ENCODE measurements around the gene DEK.
"Not testable (repeated sequence)": the region's sequence is repeated elsewhere in the genome, so short reads cannot be mapped to it uniquely, and the experiment has no call there.

DEK gene

DNA sequence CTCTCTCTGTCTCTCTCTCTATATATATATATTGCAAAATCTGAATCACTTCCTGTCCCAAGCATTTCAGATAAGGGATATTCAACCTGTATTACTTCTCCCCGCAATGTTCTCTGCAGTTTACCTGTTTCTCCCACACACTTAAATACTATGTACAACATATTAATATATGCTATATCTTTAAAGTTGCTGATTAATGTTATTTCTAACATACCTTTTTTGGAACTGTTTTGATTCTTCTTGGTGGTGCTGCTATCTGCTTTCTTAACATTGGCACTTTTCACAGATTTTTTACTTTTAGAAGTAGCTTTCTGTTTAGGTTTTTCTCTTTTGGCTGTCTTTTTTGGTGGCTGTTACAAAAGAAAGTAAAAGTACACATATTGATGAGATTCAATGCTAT is 27.2 kb downstream of the DEK start:
- DNase-seq = no peak

DNA sequence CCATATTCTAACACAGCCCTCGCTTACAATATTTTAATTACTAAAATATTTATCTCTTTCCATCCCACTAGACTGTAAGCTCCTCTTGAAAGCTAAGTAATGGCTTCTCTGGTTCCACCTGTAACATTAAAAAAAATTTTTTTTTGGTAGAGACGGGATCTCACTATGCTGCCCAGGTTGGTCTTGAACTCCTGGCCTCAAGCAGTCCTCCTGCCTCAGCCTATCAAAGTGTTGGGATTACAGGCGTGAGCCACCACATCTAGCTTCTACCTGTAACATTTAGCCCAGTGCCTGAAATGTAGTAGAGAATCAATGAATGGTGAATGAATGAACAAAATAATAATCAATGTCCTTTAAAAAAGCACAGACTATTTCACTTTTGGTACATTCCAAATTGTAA is 28.8 kb downstream of the DEK start:
- DNase-seq = no peak

DNA sequence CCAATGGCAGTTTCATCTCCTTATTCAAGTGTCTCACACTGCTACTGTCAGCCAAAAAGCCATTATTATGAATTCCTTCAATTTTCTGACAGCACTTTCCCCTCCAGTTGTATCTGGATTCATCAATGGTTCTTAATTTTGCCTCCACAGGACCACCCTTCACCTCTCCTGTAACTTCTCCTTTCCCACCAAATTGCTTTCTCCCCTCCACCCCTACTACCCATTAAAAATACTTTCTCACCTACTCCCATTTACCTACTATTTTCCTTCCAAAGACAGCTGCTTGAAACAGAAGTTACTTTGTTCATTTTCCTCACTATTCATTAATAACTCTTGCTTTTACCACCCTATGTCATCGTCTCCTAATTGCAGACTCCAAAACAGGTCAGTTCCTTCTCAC is 29.8 kb downstream of the DEK start:
- DNase-seq = no peak

GRCh38 chr6:18233770-18234169 is 30.6 kb downstream of the DEK start:
- not testable (repeated sequence) for DNase-seq

GRCh38 chr6:18231856-18232255 is 32.5 kb downstream of the DEK start:
- not testable (repeated sequence) for DNase-seq

- not testable (repeated sequence) for DNase-seq
Observed at GRCh38 chr6:18228590-18228989, 35.7 kb downstream of the DEK start.

DNA sequence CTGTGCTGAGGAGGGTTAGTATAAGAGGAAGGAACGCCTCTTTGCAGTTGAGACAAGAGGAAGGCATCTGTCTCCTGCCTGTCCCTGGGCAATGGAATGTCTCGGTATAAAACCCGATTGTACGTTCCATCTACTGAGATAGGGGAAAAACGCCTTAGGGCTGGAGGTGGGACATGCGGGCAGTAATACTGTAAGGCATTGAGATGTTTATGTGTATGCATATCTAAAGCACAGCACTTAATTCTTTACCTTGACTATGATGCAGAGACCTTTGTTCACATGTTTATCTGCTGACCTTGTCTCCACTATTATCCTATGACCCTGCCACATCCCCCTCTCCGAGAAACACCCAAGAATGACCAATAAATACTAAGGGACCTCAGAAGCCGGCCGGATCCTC is 37.2 kb downstream of the DEK start:
- not testable (repeated sequence) for DNase-seq

DNA sequence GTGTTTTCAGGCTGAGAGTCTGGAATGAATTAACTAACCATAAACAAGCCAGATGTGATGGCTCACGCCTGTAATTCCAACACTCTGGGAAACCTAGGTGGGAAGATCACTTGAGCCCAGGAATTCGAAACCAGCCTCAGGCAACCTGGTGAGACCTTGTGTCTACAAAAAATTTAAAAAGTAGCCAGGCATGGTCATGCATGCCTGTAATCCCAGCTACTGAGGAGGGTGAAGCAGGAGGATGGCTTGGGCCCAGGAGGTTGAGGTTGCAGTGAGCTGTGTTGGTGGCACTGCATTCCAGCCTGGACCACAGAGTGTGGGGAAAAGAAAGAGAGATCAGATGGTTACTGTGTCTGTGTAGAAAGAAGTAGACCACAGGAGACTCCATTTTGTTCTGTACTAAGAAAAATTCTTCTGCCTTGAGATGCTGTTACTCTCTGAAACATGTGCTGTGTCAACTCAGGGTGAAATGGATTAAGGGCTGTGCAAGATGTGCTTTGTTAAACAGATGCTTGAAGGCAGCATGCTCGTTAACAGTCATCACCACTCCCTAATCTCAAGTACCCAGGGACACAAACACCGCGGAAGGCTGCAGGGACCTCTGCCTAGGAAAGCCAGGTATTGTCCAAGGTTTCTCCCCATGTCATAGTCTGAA is 37.8 kb downstream of the DEK start:
- not testable (repeated sequence) for DNase-seq

- DNase-seq = no peak
Observed at GRCh38 chr6:18221288-18221615, 43.1 kb downstream of the DEK start.

DNA sequence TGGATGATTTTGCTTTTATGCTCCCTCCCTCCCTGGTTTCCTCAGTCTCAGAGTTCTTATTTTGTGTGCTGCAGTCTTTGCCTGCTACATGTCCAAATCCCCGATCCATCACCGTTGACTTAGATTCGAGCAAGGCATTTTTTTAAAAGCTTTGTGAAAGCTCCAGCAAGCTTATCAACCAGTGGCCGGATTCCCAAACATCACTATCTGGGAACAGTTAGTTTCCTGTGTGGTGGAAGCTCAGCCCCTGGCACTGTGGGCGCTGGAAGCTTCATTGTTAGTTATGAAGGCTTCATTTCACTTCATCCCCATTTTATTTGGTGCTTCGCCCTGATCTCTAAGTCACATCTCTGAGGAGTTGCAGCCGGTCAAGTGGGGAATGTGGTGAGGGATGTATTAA is 44.7 kb downstream of the DEK start:
- no peak for DNase-seq

DNA sequence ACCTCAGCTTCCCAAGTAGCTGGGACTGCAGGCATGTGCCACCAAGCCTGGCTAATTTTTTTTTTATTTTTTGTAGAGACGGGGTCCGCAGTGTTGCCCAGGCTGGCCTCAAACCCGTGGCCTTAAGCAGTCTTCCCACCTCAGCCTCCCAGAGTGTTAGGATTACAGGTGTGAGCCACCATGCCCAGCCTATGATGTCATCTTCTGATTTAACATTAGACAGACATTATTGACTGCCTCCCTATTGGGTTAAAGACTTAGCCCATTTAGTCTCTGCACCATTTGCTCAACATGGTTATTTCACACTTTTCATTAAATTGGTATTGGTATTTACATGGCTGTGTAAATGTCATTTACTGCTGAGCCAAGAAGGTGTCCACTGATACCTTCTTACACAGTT is 46.1 kb downstream of the DEK start:
- no peak for DNase-seq

GRCh38 chr6:18216411-18216810 is 47.9 kb downstream of the DEK start:
- no peak for DNase-seq

DNA sequence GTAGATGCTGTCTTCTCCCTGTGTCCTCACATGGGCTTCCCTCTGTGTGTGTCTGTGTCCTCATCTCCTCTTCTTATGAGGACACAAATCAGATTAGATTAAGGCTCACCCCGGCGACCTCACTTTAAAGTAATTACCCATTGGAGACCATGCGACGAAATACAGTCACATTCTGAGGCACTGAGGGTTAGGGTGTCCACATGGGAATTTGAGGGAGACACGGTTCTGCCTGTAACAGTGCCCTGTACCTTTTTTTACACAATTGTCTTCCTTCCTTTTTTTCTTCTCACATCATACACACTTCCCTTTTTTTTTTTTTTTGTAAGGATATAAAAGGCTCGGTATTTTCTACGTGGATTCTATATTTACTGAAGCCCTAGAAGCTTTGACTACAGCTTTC is 48.9 kb downstream of the DEK start:
- no peak for DNase-seq

GRCh38 chr6:18214003-18214402 is 50.3 kb downstream of the DEK start:
- DNase-seq = no peak

- DNase-seq = no peak
Observed at GRCh38 chr6:18213439-18213838, 50.9 kb downstream of the DEK start.

DNA sequence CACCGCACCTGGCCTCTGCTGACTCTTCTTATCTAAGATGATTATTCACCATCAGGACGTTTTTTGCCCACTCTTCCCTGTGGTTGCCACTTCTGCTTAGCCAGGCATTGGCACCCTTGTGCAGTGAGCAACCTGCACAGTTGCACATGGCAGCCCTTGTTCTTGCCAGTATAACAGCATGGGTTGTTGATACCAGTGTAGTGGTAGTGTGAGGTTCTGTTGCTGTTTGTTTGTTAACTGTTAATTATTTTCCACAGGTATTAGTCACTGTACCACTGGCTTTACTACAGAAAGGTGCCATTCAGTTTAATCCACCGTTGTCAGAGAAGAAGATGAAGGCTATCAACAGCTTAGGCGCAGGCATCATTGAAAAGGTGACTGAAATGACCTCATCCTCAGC is 52.1 kb downstream of the DEK start:
- no peak for DNase-seq

- no peak for DNase-seq
Observed at GRCh38 chr6:18211338-18211737, 53.0 kb downstream of the DEK start.

DNA sequence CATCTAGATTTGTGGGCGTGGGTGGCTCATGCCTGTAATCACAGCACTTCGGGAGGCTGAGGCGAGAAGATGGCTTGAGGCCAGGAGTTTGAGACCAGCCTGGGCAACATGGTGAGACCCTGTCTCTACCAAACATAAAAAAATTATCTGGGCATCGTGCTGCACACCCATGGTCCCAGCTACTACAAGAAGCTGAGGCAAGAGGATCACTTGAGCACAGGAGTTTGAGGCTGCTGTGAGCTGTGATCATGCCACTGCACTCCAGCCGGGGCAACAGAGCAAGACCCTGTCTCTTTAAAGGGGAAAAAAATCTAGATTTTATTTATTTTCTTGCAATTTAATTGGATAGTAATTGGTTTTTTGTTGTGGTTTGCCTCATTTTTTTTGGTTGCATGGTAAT is 53.6 kb downstream of the DEK start:
- no peak for DNase-seq

- no peak for DNase-seq
Observed at GRCh38 chr6:18209539-18210197, 54.7 kb downstream of the DEK start.

DNA sequence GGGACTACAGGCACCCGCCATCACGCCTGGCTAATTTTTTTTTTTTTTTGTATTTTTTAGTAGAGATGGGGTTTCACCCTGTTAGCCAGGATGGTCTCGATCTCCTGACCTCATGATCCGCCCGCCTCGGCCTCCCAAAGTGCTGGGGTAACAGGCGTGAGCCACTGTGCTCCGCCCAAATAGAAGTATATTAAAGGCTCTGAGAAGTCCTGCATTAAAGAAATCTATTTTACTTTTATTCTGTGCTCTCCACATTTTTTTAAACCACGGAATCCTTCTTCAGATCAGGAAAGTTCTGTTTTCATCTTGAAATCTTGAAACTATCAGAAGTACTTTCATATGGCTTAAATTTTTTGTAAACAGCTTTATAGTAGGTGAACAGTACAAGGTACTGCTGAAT is 55.6 kb downstream of the DEK start:
- DNase-seq = not testable (repeated sequence)

- DNase-seq = peak; percentile 77
Observed at GRCh38 chr6:18207949-18208348, 56.4 kb downstream of the DEK start.

DNA sequence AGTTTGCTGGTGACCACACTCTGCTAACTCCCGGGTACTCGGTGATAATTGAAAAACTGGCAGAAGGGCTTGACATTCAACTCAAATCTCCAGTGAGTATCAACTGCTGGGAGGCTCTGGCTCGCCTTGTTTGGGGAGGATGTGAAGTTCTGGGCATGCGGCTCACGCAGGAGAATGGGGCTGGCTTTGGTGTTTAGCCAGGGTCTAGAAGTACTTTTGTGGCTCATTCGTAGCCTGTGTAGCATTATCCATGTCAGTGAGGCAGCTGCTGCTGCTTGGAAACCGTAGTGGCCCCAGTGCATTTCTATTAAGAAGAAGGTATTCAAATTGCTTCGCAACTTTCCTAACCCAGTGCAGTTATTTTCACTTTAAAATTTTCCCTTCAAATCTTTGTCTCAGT is 56.9 kb downstream of the DEK start:
- DNase-seq = peak; percentile 70

GRCh38 chr6:18206591-18206990 is 57.7 kb downstream of the DEK start:
- DNase-seq = peak; percentile 69

DNA sequence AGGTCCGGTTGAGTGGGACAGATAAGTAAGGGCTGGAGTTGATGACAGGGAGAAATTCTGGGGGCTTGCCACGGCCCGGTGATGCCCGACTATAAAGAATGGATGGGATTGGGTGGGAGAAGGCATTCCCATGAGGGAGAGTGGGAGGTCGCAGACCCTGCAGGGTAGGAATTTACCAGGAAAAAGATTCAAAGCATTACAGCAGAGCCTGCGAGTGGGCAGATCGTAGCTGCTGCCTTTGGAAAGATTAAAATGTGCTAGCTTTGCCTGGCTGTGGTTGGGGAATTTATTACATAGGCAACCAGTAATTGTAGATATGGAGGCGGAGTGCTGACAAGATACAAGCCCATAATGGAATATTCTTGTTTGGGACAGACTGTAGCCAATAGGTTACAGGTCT is 59.6 kb downstream of the DEK start:
- DNase-seq = no peak

DNA sequence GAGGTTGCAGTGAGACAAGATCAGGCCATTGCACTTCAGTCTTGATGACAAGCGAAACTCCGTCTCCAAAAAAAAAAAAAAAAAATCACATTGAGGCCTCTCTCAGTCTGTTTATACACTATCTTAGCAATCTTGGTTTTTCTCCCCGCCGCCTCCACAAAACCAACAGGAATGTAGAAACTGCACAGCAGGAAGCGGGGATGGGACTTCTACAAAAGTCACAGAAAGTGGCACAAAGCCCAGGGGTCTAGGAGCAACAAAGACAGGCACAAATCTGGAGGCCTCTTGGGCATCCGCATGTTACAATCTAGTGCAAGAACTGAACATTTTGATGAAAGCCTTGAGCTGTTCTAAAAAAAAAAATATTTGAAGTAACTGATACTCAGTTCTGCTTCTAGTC is 60.5 kb downstream of the DEK start:
- DNase-seq = no peak

Data from DMS79 (cell line).